GM23338 (cell line): ENCODE data around the gene NUB1. TPM values are rescaled to one million over a fixed set of nuclear protein-coding genes. Genes with fewer than 3 reads are reported as not detected.

Experiments used
- ATAC-seq: fragments of 200-7000 bp; cut with Tn5 transposase; 3 replicates; pipeline ENCODE4 v1.9.1; 2020
- DNase-seq: peaks from one replicate; pipeline ENCODE4 v3.0.0-alpha.2; 2015; ENCODE audit warnings: low spot score
- H2AFZ ChIP-seq: fragments of 200-600 bp; sonication (generic); 2 replicates; pipeline ENCODE4 v1.8.0; 2016; ENCODE audit warnings: antibody characterized with exemption, mild to moderate bottlenecking, moderate library complexity
- H3F3A ChIP-seq: fragments of 200-600 bp; sonication (generic); replicated peaks from 2 replicates; pipeline ENCODE4 v1.8.0; 2017; ENCODE audit warnings: antibody characterized with exemption, mixed run types, low read depth
- H3K27ac ChIP-seq: fragments of 200-600 bp; sonication (generic); 2 replicates; pipeline ENCODE4 v1.6.1; 2016; ENCODE audit warnings: low read depth
- H3K27me3 ChIP-seq: fragments of 200-600 bp; sonication (generic); 2 replicates; pipeline ENCODE4 v1.8.0; 2016; ENCODE audit warnings: mild to moderate bottlenecking, mixed run types, moderate library complexity; ENCODE audit not compliant: insufficient read depth
- H3K36me3 ChIP-seq: fragments of 200-600 bp; sonication (generic); 2 replicates; pipeline ENCODE4 v1.8.0; 2016; ENCODE audit warnings: mild to moderate bottlenecking; ENCODE audit not compliant: insufficient read depth
- H3K4me1 ChIP-seq: fragments of 200-600 bp; sonication (generic); 2 replicates; pipeline ENCODE4 v1.8.0; 2016; ENCODE audit warnings: mild to moderate bottlenecking, moderate library complexity; ENCODE audit not compliant: insufficient read depth
- H3K4me2 ChIP-seq: fragments of 200-600 bp; sonication (generic); 2 replicates; pipeline ENCODE4 v1.7.1; 2017; ENCODE audit warnings: mixed run types
- H3K4me3 ChIP-seq: fragments of 200-600 bp; sonication (generic); 2 replicates; pipeline ENCODE4 v1.6.1; 2016; ENCODE audit warnings: mixed run types
- H3K79me2 ChIP-seq: fragments of 200-600 bp; sonication (generic); replicated peaks from 2 replicates; pipeline ENCODE4 v1.8.0; 2017; ENCODE audit warnings: mild to moderate bottlenecking; ENCODE audit not compliant: insufficient read depth
- H3K9me2 ChIP-seq: fragments of 200-600 bp; sonication (generic); 2 replicates; pipeline ENCODE4 v1.8.0; 2017; ENCODE audit not compliant: insufficient read depth
- H4K20me1 ChIP-seq: fragments of 200-600 bp; sonication (generic); replicated peaks from 2 replicates; pipeline ENCODE4 v1.8.0; 2017; ENCODE audit warnings: mild to moderate bottlenecking; ENCODE audit not compliant: insufficient read depth
- H3K27ac Mint-ChIP-seq: 2 replicates; pipeline ENCODE4 v1.8.0; 2020; ENCODE audit warnings: inconsistent platforms, mild to moderate bottlenecking, moderate library complexity, mixed read lengths
- H3K27me3 Mint-ChIP-seq: 3 replicates; pipeline ENCODE4 v1.8.0; 2022; ENCODE audit warnings: low read depth, mild to moderate bottlenecking, moderate library complexity, mixed read lengths, inconsistent platforms; ENCODE audit not compliant: insufficient read depth, poor library complexity
- H3K36me3 Mint-ChIP-seq: 3 replicates; pipeline ENCODE4 v1.8.0; 2021; ENCODE audit warnings: low read depth, mild to moderate bottlenecking, inconsistent platforms, moderate library complexity, mixed read lengths
- H3K4me1 Mint-ChIP-seq: 3 replicates; pipeline ENCODE4 v1.8.0; 2020; ENCODE audit warnings: mild to moderate bottlenecking, inconsistent platforms, mixed read lengths
- H3K4me3 Mint-ChIP-seq: 3 replicates; pipeline ENCODE4 v1.8.0; 2021; ENCODE audit warnings: moderate library complexity, mild to moderate bottlenecking, inconsistent platforms, mixed read lengths
- H3K9me3 Mint-ChIP-seq: 3 replicates; pipeline ENCODE4 v1.8.0; 2020; ENCODE audit warnings: moderate library complexity, mild to moderate bottlenecking, inconsistent platforms, mixed read lengths
- CREB1 ChIP-seq: fragments of 250-450 bp; sonication (Bioruptor Pico); IDR thresholded peaks from 2 replicates; pipeline ENCODE4 v1.5.0; 2020; ENCODE audit warnings: low read depth, mild to moderate bottlenecking, moderate library complexity
- CTCF ChIP-seq, 2 experiments: fragments of 200-600 bp in 1 of 2; sonication (generic) in 1 of 2; conservative IDR thresholded peaks; 2 replicates each; pipeline versions ENCODE4 v1.5.1 to v1.6.1; 2016 to 2017; ENCODE audit warnings: antibody characterized with exemption in 2 of 2, low read depth in 2 of 2, mild to moderate bottlenecking in 2 of 2, moderate library complexity in 1 of 2
- EZH2 ChIP-seq: fragments of 200-600 bp; sonication (generic); IDR thresholded peaks from one replicate; pipeline ENCODE4 v1.8.0; 2017; ENCODE audit warnings: antibody characterized with exemption, mild to moderate bottlenecking, low read depth; ENCODE audit not compliant: unreplicated experiment
- EZH2phosphoT487 ChIP-seq: fragments of 200-600 bp; sonication (generic); IDR thresholded peaks from one replicate; pipeline ENCODE4 v1.8.1; 2018; ENCODE audit warnings: antibody characterized with exemption; ENCODE audit not compliant: unreplicated experiment
- JUNB ChIP-seq: IDR thresholded peaks from one replicate; pipeline ENCODE4 v1.6.1; 2016; ENCODE audit warnings: antibody characterized with exemption; ENCODE audit not compliant: unreplicated experiment
- POLR2AphosphoS5 ChIP-seq: IDR thresholded peaks from 2 replicates; pipeline ENCODE4 v1.6.1; 2016; ENCODE audit warnings: antibody characterized with exemption, low read depth
- REST ChIP-seq: IDR thresholded peaks from one replicate; pipeline ENCODE4 v1.6.1; 2018; ENCODE audit warnings: antibody characterized with exemption; ENCODE audit not compliant: unreplicated experiment
- STAT1 ChIP-seq: IDR thresholded peaks from one replicate; pipeline ENCODE4 v1.6.1; 2016; ENCODE audit warnings: antibody characterized with exemption; ENCODE audit not compliant: unreplicated experiment
- ZNF114 ChIP-seq: fragments of 250-450 bp; sonication (Bioruptor Pico); IDR thresholded peaks from 2 replicates; pipeline ENCODE4 v1.5.0; 2020; ENCODE audit warnings: mild to moderate bottlenecking, moderate library complexity
- ZNF331 ChIP-seq: fragments of 250-450 bp; sonication (Bioruptor Pico); IDR thresholded peaks from 2 replicates; pipeline ENCODE4 v1.5.0; 2020; ENCODE audit warnings: low read depth, mild to moderate bottlenecking, moderate library complexity
- ZNF462 ChIP-seq: fragments of 250-450 bp; sonication (Bioruptor Pico); IDR thresholded peaks from 2 replicates; pipeline ENCODE4 v1.5.0; 2020; ENCODE audit warnings: mild to moderate bottlenecking, moderate library complexity
- polyA plus RNA-seq: library from polyadenylated mRNA; unstranded; fragments of >200 nt; fragmentation: Nextera tagmentation; extraction: Ambion mirVana; gene quantifications from 2 replicates; pipeline ENCODE4 v1.2.1, GENCODE V29; 2016
- total RNA-seq: library from RNA; depleted of rRNA; stranded (reverse); fragments of >200 nt; shearing (Covaris generic); gene quantifications from 2 replicates; pipeline ENCODE4 v1.2.3, GENCODE V29; 2014

Gene NUB1
- total and polyA plus RNA-seq, 2 experiments from 2014 or later: 31.8 to 42.3 TPM

GRCh38 chr7:151422212-151422611, 80.6 kb downstream of the NUB1 start:
- H3K27me3 ChIP-seq: peaks cover 4% of the 10 kb centered on the region; the same call in 1 of the 2 replicates
- H2AFZ ChIP-seq: no peak overlapping the region
- no peaks in the 10 kb centered on the region for H3K4me1 Mint-ChIP-seq
- DNase-seq (no peak), ATAC-seq (no peak)
- no peaks in the 10 kb centered on the region for H3K4me1 ChIP-seq
- H3K4me3 Mint-ChIP-seq: no peak overlapping the region
- H3K9me2 ChIP-seq: no peaks in the 10 kb centered on the region
- H3K27me3 Mint-ChIP-seq: peaks cover 10% of the 10 kb centered on the region
- peaks cover 17% of the 10 kb centered on the region; the same call in 2 of the 3 replicates for H3K36me3 Mint-ChIP-seq
- no peak overlapping the region for H3K27ac Mint-ChIP-seq
- H3K9me3 Mint-ChIP-seq: peaks cover 37% of the 10 kb centered on the region
- TF ChIP-seq ZNF331 (CRISPR knock-in tag): no peak
- no peak overlapping the region for H3K27ac ChIP-seq
- H3K36me3 ChIP-seq: no peaks in the 10 kb centered on the region
- H3K4me3 ChIP-seq: no peak overlapping the region
- no peaks in the 10 kb centered on the region for H3K79me2 ChIP-seq
- H3K4me2 ChIP-seq: no peak overlapping the region
- H4K20me1 ChIP-seq: no peaks in the 10 kb centered on the region
- no peaks in the 10 kb centered on the region for H3F3A ChIP-seq

- H2AFZ ChIP-seq: no peak overlapping the region
- H3K4me3 ChIP-seq: no peak overlapping the region
- Mint-ChIP-seq H3K27ac (no peak overlapping the region), H3K36me3 (peaks cover 14% of the 10 kb centered on the region; the same call in 2 of the 3 replicates), H3K4me3 (no peak overlapping the region), H3K9me3 (peaks cover 37% of the 10 kb centered on the region), H3K4me1 (peaks cover 6% of the 10 kb centered on the region), H3K27me3 (peaks cover 7% of the 10 kb centered on the region)
- H3K27ac ChIP-seq: no peak overlapping the region
- H3K9me2 ChIP-seq: no peaks in the 10 kb centered on the region
- no peaks in the 10 kb centered on the region for H4K20me1 ChIP-seq
- no peaks in the 10 kb centered on the region; the same call in 1 of the 2 replicates for H3K36me3 ChIP-seq
- no peaks in the 10 kb centered on the region for H3F3A ChIP-seq
- DNase-seq: no peak
- H3K4me2 ChIP-seq: no peak overlapping the region
- H3K4me1 ChIP-seq: peaks cover 4% of the 10 kb centered on the region
- H3K79me2 ChIP-seq: no peaks in the 10 kb centered on the region
- H3K27me3 ChIP-seq: no peaks in the 10 kb centered on the region
- ATAC-seq: no peak
- TF ChIP-seq ZNF331 (CRISPR knock-in tag) (no peak), REST (no peak), ZNF114 (CRISPR knock-in tag) (no peak), JUNB (no peak), EZH2 (no peak), STAT1 (no peak), ZNF462 (CRISPR knock-in tag) (no peak), CREB1 (CRISPR knock-in tag) (no peak), POLR2AphosphoS5 (no peak), CTCF (conservative IDR thresholded peaks at IDR 0.05; ENCODE audit: low read depth in 2 of 2) (no peak), EZH2phosphoT487 (no peak)
Measured at GRCh38 chr7:151423226-151423625, 81.6 kb downstream of the NUB1 start.
